Right lung (tissue), 5 donors: Measurements from ENCODE around the gene SMURF2. TPM values are rescaled to one million over a fixed set of nuclear protein-coding genes. Genes with fewer than 3 reads are reported as not detected.
"Not testable (repeated sequence)": the region's sequence is repeated elsewhere in the genome, so short reads cannot be mapped to it uniquely, and the experiment has no call there.

ENCODE experiments used
- DNase-seq, 2 donors: peaks; one replicate each; pipeline ENCODE4 v3.0.0-alpha.2; 2013
- polyA plus RNA-seq, 5 donors: library from polyadenylated mRNA; unstranded; fragments of 120-200 nt; gene quantifications; one replicate each; pipeline versions ENCODE4 v1.2.1 to v1.2.3, GENCODE V29; 2013; ENCODE audit warnings: inconsistent platforms in 1 of 5, low replicate concordance in 1 of 5; ENCODE audit not compliant: insufficient read length in 5 of 5, insufficient read depth in 1 of 5

The SMURF2 gene
- polyA plus RNA-seq, 5 donors, result 36.2 to 63.4 (median 61.6) TPM

DNA sequence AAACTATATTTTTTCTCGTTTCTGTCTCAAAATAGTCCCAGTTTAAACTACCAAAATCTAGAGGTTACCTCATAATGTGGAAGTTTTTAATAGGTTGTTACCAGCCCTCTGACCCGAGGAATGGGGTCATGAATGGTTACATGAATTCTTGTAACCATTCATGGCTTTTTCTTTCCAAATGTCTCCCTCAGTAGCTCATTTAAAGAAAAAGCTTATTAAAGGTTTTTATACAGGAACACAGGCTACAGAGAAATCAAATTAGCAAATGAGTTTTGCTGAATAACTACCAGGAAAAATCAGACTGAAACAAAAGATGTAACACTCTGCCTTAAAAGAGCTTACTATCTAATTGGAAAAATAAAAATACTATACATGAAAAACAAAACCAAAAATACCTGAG lies 63.4 kb downstream of the SMURF2 start:
- no peak for DNase-seq

DNA sequence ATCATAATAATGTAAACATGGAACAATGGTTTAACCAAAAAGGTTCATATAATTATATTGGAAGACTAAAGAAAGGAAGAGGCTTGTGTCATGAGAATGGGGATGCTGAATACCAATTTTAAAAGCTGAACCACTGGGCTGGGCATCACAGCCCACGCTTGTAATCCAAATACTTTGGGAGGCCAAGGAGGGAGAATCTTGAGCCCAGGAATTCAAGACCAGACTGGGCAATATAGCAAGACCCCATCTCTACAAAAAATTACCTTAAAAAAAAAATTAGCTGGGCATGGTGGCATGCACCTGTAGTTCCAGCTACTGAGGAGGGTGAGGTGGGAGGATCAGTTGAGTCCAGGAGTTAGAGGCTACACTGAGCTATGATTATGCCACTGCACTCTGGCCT lies 65.1 kb downstream of the SMURF2 start:
- no peak for DNase-seq

DNA sequence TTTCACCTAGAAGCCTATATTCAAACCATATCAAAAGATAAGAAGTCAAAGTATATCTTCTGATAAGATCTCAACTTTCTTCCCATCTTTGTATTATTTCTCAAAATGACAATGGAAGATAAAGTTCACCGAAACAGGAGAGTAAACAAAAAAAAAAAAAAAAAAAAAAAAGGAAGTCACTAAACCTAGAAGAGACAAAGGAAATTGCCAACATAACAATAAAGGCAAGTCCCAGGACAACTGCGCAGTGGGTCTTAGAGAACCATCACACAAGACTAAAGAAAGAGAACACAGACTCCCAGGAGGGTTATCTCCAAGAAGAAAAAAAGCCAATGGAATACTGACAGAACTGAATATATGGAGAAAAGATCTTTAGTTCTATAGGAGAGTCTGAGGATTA lies 65.7 kb downstream of the SMURF2 start:
- DNase-seq, result no peak

DNA sequence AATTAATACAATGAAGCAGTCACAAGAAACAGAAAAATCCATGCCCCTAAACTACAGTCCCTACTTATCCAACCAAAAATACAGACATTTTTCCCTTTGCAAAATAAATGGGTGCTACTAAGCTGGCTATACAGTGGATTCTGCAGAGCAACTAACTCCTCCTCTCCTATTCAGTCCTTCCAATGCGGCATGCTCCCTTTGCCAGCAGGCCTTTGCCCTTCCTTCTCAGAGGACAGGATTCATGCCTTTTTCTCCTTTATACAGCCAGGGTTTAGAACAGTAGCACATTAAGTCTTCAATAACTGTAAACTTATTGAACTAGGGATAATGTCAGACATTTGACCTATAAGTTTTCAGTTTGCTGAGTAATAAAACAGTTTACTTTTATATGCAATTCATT lies 70.2 kb downstream of the SMURF2 start:
- no peak for DNase-seq

DNA sequence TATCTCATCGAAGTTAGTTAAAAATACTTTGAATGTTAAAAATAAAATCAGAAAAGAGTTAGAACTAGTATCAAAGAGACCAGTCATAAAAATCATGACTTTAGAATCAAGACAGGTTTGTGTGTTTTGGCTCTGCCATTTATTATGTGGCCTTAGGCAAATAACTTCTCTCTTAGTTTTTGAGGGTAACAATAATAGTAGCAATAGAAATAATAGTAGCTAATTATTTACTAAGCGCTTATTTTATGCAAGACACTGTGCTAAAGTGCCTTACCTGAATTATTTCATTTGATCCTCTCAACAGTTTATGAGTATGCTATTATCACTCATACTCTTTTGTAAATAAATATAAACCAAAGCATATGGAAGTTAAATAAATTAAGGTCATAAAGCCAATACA lies 77.0 kb downstream of the SMURF2 start:
- no peak for DNase-seq

DNA sequence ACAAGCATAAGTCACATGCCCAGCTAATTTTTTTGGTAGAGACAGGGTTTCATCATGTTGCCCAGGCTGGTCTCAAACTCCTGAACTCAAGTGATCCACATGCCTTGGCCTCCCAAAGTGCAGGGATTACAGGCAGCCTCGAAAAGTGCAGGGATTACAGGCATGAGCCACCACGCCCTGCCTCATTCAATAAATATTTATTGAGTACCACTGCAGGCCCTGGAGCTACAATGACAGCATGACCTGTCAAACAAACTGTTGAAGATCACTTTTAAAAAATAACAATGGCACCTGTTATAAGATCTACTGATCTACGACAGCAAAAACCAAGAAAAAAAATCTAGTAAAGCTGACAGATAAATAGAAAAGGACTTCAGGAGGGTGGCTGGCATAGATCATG lies 79.1 kb downstream of the SMURF2 start:
- no peak for DNase-seq

DNA sequence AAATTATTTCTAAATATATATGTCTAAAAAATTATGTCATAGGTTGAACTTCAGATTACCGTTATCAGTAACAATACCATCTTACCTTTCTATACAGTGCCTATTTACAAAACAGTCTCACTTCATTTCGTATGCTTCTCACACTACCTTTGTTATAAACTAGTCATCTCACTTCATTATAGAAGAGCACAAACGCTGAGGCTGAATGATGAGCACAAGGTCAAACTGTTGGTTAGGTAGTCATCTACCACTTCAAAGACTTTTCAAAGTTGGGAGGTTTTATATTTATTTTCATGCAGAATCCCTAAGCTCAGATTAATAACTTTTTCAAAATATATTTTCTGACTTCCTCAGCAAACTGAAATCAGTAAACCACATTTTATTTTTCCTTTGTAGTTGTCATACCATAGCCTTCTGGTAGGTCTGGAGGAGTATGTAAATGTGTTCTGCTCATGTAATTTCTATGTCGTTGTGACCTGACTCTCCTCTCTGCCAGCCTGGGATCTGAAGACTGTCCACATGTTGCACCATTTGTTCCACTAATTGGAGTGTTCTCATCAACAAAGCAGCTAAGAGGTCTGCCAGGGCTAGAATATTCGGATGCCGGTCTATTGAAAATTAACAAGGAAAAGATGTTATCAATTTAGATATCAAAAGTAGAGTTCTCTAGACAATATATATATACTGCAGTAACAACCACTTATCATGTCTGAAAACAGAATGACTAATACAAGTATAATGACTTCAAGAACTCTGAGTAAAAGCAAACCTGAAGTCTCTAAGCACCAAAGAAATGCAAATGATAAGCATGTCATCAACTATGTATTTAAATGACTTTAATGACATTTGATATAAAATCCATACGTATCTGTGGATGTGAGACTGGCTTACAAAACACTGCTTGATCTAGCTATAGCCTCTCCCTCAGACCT lies 81.5 kb downstream of the SMURF2 start:
- no peak for DNase-seq

DNA sequence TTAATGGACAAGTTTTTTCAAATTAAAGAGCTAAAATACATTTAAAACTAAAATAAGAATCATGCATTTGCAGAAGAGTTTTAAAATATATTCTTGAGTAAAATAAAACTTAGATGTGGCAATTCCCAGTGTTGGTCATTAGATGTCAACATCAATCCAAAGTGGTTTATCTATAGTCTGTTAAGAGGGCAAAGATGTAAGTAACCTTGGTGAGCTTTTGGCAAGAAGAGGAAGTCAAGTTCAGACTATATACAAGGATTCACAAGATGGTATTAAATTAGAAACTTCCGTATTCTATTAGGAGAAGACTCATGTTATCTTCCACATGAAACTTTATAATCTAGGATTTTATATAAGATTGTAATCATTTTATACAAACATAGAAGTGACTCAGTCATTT lies 82.2 kb downstream of the SMURF2 start:
- no peak for DNase-seq

DNA sequence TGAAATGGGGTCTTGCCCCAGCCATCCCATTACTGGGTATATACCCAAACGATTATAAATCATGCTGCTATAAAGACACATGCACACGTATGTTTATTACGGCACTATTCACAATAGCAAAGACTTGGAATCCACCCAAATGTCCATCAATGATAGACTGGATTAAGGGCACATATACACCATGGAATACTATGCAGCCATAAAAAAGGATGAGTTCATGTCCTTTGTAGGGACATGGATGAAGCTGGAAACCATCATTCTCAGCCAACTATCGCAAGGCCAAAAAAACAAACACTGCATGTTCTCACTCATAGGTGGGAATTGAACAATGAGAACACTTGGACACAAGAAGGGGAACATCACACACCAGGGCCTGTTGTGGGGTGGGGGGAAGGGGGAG lies 85.1 kb downstream of the SMURF2 start:
- not testable (repeated sequence) for DNase-seq

DNA sequence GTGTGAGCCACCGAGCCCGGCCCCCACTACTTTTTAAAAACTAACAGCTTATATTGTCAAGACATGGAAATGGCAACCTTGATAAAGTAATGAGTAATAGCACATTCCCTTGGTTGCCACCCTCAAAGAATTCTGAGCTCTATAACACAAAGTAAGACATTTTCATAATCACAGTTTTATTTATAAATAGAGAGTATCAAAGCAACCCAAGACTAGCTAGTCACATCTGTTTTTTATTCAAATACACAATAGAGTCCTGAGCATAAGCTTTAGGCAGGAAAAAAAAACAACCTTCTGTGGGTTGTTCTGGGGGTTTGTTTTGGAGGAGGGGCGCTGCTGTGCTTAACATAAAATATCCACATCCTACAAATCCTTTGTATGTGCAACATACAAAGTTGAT lies 86.7 kb downstream of the SMURF2 start:
- no peak for DNase-seq

DNA sequence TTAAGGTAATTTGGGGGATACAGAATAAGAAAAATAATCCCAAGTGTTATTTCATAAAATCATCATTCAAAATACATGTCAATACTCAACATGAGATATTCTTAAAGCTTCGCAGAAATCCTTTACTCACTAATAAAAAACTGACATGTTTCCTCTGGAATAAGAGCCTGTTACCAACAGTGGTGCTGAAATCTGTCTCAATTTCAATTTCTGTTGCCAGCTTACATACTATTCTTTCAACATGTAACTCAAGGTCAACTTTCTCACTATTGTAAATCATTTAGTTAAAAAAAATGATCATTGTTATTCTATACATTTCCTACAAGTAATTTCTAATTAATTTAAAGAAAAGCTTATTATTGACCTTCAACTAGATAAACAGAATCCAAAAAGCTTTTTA lies 87.5 kb downstream of the SMURF2 start:
- no peak for DNase-seq

DNA sequence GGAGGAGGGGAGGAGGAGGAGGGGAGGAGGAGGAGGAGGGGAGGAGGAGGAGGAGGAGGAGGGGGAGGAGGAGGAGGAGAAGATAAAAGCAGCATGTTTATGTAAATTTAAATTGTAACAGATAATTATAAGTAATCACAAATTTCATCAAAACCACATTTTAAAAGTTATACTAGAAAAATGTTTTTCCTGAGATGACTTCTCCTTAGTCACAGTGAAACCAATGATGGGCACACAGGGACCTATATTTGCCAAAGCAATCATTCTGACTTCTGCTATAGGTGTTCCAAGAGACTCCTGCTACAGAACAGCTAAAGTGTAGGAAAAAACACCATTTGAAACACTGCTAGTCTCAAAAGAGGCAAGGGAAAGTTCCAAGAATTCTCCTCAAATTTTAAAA lies 88.9 kb downstream of the SMURF2 start:
- DNase-seq, result no peak

DNA sequence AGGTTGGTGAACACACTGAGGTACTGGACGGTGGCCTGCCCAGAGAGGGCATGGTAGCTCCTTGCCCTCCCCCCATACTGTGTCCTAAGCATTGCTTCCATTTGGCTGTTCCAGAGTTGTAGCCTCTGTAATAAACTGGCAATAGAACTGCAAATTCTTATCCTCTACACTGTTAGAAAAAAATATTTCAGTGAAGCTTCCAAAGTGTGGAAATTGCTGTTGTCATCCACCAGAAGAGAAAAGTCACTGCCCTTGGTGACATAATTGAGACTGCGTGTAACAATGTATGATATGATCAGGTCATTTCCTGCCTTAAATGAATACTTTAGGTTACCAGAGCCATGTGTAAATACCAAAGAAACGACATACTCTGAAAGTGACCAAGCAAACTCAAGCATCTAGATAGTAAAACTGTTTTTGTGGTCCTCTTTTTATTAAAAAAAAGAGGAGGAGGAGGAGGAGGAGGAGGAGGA lies 89.4 kb downstream of the SMURF2 start:
- DNase-seq, result peak in 1 of 2 donors; percentile 19

DNA sequence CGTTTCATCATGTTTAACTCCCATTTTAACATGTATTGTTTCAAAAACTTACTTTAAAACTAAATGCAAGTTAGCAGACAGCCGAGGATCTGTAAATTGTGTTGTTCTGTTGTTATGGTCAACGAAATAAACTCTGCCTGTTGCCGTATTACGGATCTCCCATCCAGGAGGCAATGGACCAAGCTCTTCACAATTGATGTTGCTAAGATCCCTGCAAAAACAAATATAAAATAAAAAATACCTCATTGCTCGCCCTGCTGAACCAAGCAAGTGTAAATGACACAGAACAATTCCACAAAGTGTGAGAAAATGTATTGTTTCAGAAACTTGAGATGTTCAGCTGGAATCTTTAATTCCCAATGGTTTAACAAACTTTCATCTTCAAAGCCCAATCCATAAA lies 90.4 kb downstream of the SMURF2 start:
- no peak for DNase-seq

DNA sequence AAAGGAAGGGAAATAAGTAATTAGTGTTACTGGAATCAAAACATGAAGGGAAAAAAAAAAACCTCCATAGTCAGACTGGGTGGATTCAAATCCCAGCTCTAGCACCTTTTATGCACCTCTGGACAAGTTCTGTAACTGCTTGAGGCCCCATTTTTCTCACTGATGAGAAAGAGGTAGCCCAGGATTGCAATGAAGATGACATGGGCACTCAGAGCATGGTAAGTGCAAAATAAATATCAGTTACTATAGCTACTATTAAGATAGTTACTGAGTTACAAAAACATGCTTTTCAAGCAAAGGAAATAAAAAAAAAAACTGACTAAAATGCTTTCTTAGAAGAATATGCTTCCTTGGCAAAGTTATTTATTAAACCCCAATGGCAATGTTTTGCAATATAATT lies 96.5 kb downstream of the SMURF2 start:
- DNase-seq, result peak in 1 of 2 donors; percentile 13

DNA sequence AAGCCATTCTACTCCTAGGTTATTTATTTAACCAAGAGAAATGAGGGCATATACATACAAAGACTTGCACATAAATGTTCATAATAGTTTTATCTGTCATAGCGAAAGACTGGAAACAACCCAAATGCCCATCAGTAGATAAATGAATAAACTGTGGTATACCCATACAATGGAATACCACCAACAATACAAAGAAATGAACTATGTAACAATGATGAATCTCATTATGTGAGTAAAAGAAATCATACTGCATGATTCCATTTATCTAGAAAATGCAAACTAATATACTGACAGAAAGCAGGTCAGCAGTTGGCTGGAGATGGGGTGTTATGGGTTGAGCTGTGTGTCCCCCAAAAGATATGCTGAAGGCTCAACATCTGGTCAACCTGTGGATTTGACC lies 98.0 kb downstream of the SMURF2 start:
- DNase-seq, result no peak

DNA sequence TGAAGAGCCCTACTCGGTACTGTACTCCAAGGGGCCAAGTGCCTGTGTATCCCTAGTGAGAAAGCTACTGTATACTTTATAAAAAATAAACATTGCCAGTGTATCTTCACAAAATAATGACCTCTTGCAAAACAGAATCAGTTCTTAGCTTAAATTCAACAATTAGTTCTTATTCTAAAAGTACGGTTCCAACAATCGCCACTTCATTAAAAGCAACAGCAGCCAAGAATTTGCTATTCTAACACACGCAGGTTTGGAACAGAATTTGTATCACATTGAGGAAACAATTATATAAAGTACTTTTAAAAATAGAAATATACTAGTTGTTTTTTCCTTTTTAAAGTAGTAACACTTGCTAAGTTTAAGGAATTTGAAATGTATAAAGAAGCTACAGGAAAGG lies 106.8 kb downstream of the SMURF2 start:
- DNase-seq, result peak; percentile 81 to 85

DNA sequence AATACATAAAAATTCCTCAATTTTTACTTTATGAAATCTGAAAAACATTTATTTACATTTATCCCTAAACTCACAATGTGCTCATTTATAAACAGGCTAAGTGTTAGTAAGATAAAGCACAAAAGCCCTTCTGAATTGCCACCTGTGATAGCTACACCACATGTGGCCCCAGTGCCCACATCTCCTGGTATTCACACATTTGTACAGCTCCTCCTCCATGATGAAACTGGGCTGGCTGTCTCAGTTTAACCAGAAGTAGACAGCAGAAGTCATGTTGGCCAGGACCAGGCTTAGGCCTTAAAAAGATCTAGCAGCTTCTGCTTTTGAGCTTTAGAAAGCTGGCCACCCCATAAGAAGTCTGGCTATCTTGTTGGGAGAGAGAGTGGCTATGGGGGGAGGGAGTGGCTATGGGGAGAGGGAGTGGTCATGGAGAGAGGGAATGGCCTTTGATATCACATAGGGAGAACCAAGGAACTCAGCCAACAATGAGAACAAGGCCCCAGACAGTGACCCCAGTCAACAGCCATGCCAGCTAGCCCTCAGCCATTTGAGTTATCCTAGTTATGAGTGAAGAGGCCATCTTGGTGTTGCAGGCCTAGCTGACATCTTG lies 108.0 kb downstream of the SMURF2 start:
- no peak for DNase-seq

DNA sequence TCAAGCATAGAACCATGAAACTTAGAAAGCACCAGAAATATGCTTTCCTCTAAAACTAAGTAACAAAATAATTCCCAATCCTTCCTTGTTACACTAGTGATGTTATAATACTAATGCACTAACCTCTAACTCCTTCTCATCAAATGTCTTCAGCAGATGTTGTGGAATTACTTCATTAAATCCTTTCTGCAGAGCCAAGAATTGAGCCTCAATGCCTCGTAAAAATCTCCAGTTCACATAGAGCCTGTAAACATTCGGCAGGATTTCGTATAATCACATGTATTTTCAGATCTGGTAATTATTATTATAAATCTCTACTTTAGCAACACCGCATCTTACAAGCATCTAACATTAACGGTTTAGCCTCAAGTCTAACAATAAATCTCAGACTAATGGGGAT lies 110.6 kb downstream of the SMURF2 start:
- no peak for DNase-seq

DNA sequence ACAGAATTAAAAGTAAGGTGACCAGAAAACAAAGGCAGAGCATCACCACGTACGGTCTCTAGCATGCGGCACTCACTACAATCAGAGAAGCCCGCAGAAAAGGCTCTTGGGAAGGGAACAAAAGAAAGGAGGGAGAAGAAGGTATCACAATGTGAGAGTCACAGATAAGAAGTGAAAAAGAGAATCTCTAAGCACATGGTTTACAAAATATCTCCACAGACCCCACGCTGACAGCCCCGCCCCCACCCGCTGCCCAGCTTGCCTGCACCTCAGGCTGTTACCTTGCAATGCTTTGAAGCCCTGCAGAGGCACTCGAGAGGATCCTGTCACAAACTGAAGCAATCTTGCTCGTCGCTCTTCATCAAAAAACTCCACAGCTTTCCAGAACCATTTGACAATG lies 114.8 kb downstream of the SMURF2 start:
- DNase-seq, result no peak

DNA sequence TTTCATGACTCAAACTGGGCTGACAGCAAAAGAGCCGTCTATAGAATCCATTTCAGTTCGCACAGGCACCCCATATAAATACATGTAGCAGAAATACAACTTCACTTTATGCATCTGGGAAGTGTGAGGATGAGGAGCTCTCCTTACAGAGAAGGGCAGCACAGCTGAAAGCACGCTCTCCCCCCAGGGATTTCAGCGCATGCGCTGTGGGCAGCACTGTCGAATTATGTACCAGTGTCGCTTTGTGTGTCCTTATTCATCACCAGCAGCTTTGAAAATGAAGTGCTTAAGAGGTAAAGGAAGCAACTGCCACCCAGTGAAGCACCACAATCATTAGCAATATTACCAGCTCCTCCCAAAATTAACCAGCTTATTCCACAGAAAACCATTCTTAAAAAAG lies 115.4 kb downstream of the SMURF2 start:
- DNase-seq, result no peak

DNA sequence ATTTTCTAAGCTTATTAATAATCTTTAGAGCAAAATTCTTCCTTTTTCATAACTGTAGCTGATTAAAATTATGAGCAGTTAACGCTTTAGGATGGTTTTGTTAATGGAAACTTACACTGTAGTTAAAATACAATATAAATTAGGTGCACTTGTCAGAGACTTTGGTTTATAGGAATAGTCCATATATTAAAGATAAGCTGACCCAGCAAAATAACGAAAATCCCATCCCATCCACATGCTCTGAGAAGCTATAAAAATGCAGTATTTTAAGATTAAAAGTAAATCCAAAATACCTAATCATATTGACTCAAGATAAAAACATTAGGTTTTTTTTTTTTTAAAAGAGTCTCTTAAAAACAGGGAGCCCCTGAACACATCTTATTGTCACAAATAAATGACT lies 117.4 kb downstream of the SMURF2 start:
- no peak for DNase-seq

DNA sequence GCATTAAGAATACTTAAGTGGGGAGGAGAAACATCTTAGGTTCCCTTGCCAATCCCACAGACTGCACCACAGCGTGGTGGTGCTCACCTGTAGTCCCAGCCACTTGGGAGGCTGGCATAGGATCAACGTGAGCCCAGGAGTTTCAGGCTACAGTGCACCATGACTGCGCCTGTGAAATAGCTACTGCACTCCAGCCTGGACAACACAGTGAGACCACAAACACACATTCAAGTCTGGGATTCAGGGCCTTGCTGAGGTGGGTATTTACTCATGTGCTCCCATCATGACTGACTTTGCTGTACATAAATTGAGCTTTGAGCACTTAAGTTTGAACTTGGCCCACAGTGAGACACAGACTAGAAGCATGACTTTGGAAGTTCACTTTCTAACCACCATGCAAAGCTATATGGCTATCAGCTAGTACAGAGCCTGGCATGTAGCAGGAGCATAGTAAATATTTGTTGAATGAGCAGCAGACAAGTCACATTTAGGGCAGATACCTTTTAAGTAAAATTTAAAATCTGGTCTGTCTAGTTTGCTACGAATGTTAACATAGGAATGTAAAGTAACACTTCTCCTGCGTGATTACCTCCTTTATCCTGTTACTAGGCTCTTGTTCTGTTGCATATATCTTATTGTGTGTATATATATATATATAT lies 121.9 kb downstream of the SMURF2 start:
- no peak for DNase-seq
